ENCODE measurements around the gene THAP11.

DNA sequence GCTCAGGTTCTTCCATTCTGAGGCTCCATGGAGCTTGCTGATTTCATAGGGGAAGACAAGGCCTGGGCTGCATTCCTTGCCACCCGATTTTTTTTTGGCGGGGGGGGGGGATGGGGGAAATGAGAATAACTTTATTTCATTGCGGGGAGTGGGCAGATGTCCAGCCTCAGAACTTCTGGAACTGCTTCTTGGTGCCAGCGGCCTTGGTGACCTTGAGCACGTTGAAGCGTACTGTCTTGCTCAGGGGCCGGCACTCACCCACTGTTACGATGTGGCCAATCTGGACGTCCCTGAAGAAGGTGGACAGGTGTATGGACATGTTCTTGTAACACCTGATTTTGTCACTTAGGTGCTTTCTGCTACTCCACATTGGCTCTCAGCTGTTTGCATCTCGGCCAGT, 13.7 kb downstream of the THAP11 start:
- TF ChIP-seq EP300 (IDR thresholded peaks at IDR 0.05; ENCODE audit: borderline replicate concordance) = no peak
- no peak for TF ChIP-seq FOXM1 (IDR thresholded peaks at IDR 0.05; ENCODE audit: borderline replicate concordance, low read depth)
- TF ChIP-seq CEBPB (IDR thresholded peaks at IDR 0.05) = no peak
- TF ChIP-seq, protein P1, sequence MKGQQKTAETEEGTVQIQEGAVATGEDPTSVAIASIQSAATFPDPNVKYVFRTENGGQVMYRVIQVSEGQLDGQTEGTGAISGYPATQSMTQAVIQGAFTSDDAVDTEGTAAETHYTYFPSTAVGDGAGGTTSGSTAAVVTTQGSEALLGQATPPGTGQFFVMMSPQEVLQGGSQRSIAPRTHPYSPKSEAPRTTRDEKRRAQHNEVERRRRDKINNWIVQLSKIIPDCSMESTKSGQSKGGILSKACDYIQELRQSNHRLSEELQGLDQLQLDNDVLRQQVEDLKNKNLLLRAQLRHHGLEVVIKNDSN (IDR thresholded peaks at IDR 0.05) = no peak
- TF ChIP-seq, protein P2, sequence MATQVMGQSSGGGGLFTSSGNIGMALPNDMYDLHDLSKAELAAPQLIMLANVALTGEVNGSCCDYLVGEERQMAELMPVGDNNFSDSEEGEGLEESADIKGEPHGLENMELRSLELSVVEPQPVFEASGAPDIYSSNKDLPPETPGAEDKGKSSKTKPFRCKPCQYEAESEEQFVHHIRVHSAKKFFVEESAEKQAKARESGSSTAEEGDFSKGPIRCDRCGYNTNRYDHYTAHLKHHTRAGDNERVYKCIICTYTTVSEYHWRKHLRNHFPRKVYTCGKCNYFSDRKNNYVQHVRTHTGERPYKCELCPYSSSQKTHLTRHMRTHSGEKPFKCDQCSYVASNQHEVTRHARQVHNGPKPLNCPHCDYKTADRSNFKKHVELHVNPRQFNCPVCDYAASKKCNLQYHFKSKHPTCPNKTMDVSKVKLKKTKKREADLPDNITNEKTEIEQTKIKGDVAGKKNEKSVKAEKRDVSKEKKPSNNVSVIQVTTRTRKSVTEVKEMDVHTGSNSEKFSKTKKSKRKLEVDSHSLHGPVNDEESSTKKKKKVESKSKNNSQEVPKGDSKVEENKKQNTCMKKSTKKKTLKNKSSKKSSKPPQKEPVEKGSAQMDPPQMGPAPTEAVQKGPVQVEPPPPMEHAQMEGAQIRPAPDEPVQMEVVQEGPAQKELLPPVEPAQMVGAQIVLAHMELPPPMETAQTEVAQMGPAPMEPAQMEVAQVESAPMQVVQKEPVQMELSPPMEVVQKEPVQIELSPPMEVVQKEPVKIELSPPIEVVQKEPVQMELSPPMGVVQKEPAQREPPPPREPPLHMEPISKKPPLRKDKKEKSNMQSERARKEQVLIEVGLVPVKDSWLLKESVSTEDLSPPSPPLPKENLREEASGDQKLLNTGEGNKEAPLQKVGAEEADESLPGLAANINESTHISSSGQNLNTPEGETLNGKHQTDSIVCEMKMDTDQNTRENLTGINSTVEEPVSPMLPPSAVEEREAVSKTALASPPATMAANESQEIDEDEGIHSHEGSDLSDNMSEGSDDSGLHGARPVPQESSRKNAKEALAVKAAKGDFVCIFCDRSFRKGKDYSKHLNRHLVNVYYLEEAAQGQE (IDR thresholded peaks at IDR 0.05; ENCODE audit: low read depth) = no peak
